ENCODE measurements around the gene JAG2.

DNA sequence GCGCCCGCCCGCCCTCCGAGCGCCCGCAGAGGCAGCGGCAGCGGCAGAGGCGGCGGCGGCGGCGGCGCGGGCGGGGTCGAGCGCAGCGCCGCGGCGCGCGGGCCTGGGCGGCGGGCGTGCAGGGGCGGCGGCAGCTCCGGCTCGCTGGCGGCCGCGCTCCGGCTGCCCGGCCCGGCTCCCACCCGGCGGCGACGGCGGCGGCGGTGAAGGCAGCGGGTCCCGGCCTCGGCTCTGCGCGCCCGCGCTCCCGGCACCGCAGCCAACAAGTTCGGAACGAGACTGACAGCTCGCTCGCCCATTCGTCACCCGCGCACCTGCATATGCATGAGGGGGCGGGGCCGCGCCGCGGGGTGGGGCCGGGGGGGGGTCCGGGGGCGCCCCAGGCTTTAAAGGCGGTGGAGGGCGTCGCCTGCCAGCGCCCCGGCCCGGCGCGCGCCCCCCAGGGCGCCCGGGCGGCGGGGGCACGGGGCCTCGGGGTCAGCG is at the start of gene JAG2:
- no peak for TF ChIP-seq CTCF (IDR thresholded peaks at IDR 0.05)
- no peak for TF ChIP-seq POLR2A (IDR thresholded peaks at IDR 0.05)

Measured in testis (tissue), 2 donors.